Right lobe of liver (tissue), 6 donors: ENCODE measurements around the gene EPB41L4A. TPM values are rescaled to one million over a fixed set of nuclear protein-coding genes. Genes with fewer than 3 reads are reported as not detected.

Source experiments
- ATAC-seq, 4 donors: fragments of 200-7000 bp; cut with Tn5 transposase; one replicate each; pipeline ENCODE4 v1.9.1; 2020; ENCODE audit warnings: mild to moderate bottlenecking in 4 of 4, moderate library complexity in 4 of 4
- DNase-seq, 3 donors: peaks; one replicate each; pipeline ENCODE4 v3.0.0-alpha.2; 2020
- H3K27ac ChIP-seq, 3 donors: fragments of 200-600 bp; one replicate each; pipeline ENCODE4 v1.8.0; 2022
- H3K27me3 ChIP-seq, 2 donors: fragments of 200-600 bp; one replicate each; pipeline ENCODE4 v1.8.0; 2022
- H3K36me3 ChIP-seq, 4 donors: fragments of 200-600 bp; sonication (generic) in 1 of 4; one replicate each; pipeline versions ENCODE4 v1.5.1 to v1.8.0; 2017 to 2022; ENCODE audit warnings: control low read depth in 1 of 4
- H3K4me1 ChIP-seq, 4 donors: fragments of 200-600 bp; sonication (generic) in 1 of 4; one replicate each; pipeline versions ENCODE4 v1.5.1 to v1.8.0; 2017 to 2022; ENCODE audit warnings: control low read depth in 1 of 4
- H3K4me3 ChIP-seq, 3 donors: fragments of 200-600 bp; one replicate each; pipeline ENCODE4 v1.8.0; 2022
- H3K9me3 ChIP-seq, 4 donors: fragments of 200-600 bp; sonication (generic) in 1 of 4; one replicate each; pipeline versions ENCODE4 v1.5.1 to v1.8.0; 2017 to 2022; ENCODE audit warnings: control low read depth in 1 of 4
- POLR2A ChIP-seq: fragments of 450-650 bp; IDR thresholded peaks from one replicate; pipeline ENCODE4 v1.6.1; 2017; ENCODE audit warnings: antibody characterized with exemption, mild to moderate bottlenecking
- WGBS: methylation state at CpG from one replicate; pipeline ENCODE4 v1.1.6; 2018; ENCODE audit warnings: low coverage, low lambda C conversion rate; ENCODE audit not compliant: insufficient coverage; ENCODE audit errors: missing lambda C conversion rate; 5-methylcytosine and 5-hydroxymethylcytosine counted together
- intact Hi-C, 2 donors: fragments of 100-400 bp; cut with DNase I; formaldehyde crosslinking; loops; one replicate each; pipeline versions ENCODE4 v1.11.2 to v1.14.1; 2022
- total RNA-seq, 6 experiments: library from RNA; depleted of rRNA in 2 of 6; stranded (reverse); fragments of >200 nt in 2 of 6; fragmentation: NEBNext Ultra II Directional in 3 of 6; extraction: Animal tissue kit (Norgen Biotek cat#: 25700) in 3 of 6; gene quantifications; one replicate each; pipeline versions ENCODE4 v1.1.0 to v1.2.4, GENCODE V29; 2016 to 2023
- TF ChIP-seq, protein P1 (sequence below), 4 donors: fragments of 200-600 bp in 3 of 4; fragments of 450-650 bp in 1 of 4; IDR thresholded peaks; one replicate each; pipeline versions ENCODE4 v1.5.1 to v1.8.0; 2016 to 2022; ENCODE audit warnings: antibody characterized with exemption in 4 of 4, mild to moderate bottlenecking in 2 of 4
- donor health status: DM: no; HTN: yes; CAD: no.
- donor health status: DM: no; HTN: no; CAD: no.
- donor health status: DM: no; HTN: no; CAD: no.
- donor health status: DM: no; HTN: yes; CAD: no.
- donor health status: DM: no; HTN: yes; CAD: no.

EPB41L4A gene
- total RNA-seq, 6 experiments from 2014 or later = 2.5 to 12.0 (median 4.2) TPM

DNA sequence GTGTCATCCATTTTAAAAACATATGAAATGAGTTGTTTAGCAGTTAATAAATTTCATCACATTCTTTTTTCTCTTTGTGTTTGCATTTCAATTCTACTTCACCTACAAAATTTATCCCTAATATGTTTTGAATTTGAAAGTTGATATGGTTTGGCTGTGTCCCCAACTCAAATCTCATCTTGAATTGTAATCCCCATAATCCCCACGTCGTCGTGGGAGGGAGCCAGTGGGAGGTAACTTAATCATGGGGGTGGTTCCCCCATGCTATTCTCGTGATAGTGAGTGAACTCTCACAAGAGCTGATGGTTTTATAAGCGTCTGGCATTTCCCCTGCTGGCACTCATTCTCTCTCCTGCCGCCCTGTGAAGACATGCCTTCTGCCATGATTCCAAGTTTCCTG lies 200.1 kb downstream of the EPB41L4A start:
- H3K36me3 ChIP-seq = no peaks in the 10 kb centered on the region
- H3K9me3 ChIP-seq = no peaks in the 10 kb centered on the region
- H3K27me3 ChIP-seq = no peaks in the 10 kb centered on the region
- TF ChIP-seq POLR2A = no peak
- TF ChIP-seq, protein P1, sequence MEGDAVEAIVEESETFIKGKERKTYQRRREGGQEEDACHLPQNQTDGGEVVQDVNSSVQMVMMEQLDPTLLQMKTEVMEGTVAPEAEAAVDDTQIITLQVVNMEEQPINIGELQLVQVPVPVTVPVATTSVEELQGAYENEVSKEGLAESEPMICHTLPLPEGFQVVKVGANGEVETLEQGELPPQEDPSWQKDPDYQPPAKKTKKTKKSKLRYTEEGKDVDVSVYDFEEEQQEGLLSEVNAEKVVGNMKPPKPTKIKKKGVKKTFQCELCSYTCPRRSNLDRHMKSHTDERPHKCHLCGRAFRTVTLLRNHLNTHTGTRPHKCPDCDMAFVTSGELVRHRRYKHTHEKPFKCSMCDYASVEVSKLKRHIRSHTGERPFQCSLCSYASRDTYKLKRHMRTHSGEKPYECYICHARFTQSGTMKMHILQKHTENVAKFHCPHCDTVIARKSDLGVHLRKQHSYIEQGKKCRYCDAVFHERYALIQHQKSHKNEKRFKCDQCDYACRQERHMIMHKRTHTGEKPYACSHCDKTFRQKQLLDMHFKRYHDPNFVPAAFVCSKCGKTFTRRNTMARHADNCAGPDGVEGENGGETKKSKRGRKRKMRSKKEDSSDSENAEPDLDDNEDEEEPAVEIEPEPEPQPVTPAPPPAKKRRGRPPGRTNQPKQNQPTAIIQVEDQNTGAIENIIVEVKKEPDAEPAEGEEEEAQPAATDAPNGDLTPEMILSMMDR (IDR thresholded peaks at IDR 0.05) = no peak
- 69% methylated on average over 6 of the region's 6 CpGs for WGBS
- peaks cover 0 to 7% (median 2%) of the 10 kb centered on the region in 4 donors for H3K4me1 ChIP-seq
- H3K4me3 ChIP-seq = no peak overlapping the region
- ATAC-seq = no peak
- H3K27ac ChIP-seq = no peak overlapping the region
- DNase-seq = no peak
- intact Hi-C loops = no loop called here

DNA sequence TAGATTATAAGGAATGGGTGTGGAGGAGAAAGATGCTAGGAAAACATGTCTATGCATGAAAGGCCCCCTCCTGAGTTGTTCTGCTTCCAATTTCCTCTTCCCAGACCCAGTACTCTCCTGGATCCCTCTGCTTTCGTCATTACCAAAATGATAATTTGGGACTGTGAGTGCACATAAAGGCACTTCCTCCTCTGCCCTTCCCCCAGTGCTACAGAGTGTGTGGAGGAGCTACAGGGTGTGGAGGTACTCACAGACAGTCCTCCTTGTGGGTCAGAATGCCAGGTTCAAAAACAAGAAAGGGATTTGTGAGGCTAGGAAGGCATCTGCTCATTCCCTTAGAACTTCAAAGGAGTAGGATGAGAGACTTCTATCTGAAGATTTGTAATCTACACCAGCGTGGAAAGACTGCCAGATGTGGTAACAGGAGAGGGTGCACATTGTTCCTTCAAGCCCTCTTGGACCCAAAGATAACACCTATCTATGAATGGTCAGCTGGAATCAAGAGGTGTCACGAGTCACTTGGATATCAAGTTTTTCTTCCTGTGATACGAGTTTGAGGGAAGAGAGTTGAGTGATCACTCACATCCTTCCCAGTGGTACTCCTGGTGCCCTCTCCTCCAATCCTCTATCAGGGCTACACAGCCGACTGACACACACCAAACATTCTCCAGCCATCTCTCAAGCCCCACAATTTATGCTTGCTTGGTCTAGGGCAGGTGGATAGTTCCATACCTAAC lies 201.1 kb downstream of the EPB41L4A start:
- 52% methylated on average over 5 of the region's 5 CpGs for WGBS
- Histone ChIP-seq H3K9me3 (no peaks in the 10 kb centered on the region), H3K4me3 (no peak overlapping the region), H3K27ac (no peak overlapping the region), H3K36me3 (no peaks in the 10 kb centered on the region), H3K27me3 (no peaks in the 10 kb centered on the region), H3K4me1 (peaks cover 0 to 6% (median 2%) of the 10 kb centered on the region in 4 donors)
- TF ChIP-seq POLR2A = no peak
- TF ChIP-seq, protein P1 (IDR thresholded peaks at IDR 0.05) = no peak
- DNase-seq = no peak
- no peak for ATAC-seq
- intact Hi-C loops = no loop called here

DNA sequence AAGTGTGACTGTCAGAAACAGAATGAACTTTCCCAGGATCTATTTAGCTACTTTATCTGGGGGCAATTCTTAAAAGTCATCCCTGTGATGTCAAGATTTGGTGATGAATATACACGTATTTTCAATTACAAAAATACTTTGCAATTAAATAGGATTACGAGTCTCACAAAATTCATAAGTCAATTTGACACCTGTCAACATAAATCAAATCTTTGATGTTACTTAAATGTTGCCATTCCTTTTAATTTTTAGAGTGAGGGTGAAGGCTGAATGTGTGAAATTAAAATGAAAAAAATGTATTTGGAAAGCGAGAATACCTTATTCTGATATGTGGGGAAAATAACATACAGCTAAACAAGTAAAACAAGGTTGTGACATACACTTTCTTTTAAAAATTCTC lies 202.9 kb downstream of the EPB41L4A start:
- Histone ChIP-seq H3K4me3 (no peak overlapping the region), H3K9me3 (no peaks in the 10 kb centered on the region), H3K36me3 (no peaks in the 10 kb centered on the region), H3K4me1 (no peaks in the 10 kb centered on the region), H3K27me3 (no peaks in the 10 kb centered on the region), H3K27ac (no peak overlapping the region)
- DNase-seq (no peak), ATAC-seq (no peak)
- WGBS = 70% methylated on average over 3 of the region's 3 CpGs
- intact Hi-C loops = no loop called here
- TF ChIP-seq POLR2A = no peak
- TF ChIP-seq, protein P1 (IDR thresholded peaks at IDR 0.05) = no peak

DNA sequence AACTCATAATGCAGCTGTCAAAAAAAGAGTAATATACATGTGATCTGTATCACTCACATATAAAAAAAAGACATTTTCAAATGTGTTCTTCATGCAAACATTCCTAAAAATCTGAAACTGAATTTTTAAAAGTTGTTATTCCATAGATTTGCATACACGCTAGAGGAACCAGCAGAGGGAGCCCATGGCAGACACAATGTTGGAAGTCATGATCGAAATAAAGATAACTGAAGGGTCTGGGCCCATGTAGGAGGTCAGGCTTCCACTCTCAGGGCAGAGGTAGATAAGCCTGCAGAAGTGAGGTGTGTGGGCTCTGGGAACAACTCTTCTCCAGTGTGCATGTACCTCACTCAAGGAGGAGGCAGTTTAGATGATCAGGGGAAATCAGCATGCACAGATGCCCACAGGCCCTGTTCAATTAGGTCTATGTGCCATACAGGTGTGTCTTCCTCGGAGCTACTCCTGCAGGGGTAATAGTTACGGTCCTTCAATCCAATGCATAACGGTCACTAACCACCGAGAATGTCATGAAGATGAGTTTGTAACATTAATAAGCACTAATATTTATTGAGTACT lies 208.6 kb downstream of the EPB41L4A start:
- Histone ChIP-seq H3K27me3 (no peaks in the 10 kb centered on the region), H3K36me3 (no peaks in the 10 kb centered on the region), H3K9me3 (no peaks in the 10 kb centered on the region), H3K4me1 (no peaks in the 10 kb centered on the region), H3K27ac (no peak overlapping the region), H3K4me3 (no peak overlapping the region)
- TF ChIP-seq, protein P1 (IDR thresholded peaks at IDR 0.05) = peak; percentile 55 to 68 (median 66)
- no peak for TF ChIP-seq POLR2A
- intact Hi-C loops = no loop called here
- DNase-seq (no peak), ATAC-seq (peak; percentile 56 to 83 (median 63))
- 43% methylated on average over 6 of the region's 6 CpGs for WGBS
